GM21786 (cell line): ENCODE measurements around the gene ANO5.

ENCODE experiments used
- ATAC-seq: cut with Tn5 transposase; IDR thresholded peaks from one replicate; pipeline ENCODE4 v1.9.1; 2021; ENCODE audit not compliant: unreplicated experiment

ANO5 gene

DNA sequence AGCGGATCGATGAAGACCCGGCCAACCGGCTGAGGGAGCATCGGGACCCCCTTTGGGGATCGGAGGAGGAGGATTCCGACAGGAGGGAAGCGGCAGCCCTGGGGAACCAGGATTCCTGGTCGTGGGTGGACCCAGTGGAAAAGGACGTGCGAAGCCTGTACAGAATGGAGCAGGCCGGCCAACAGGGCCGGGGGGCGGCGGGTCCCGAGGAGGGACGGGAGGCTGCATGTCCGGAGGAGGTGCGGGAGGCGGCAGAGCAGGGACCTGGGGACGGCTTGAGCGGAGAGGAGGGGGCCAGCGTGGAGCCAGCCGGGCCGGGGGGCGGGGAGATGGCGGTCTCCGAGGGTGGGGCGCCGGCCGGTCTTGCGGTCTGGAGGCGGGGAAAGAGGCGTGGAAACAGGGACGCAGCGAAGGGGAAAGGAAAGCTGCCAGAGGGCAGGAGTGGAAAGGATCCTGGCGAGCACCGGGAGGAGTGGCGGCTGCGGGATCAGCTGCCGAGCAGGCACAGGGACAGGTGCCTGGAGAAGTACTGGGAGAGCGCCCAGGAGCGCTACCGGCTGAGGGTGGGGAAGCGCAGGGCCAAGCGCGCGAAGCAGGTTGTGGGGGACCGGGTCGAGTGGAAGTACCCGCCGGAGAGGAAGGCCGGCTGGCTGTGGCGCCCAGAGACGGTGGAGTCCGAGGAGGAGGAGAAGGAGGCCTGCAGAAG, at the start of gene ANO5:
TSS of gene ANO5 (plus strand) at position 444 of the 706 bp plus-strand sequence. CDS start 408 bp downstream, outside the sequence.
- peak; percentile 44 for ATAC-seq

DNA sequence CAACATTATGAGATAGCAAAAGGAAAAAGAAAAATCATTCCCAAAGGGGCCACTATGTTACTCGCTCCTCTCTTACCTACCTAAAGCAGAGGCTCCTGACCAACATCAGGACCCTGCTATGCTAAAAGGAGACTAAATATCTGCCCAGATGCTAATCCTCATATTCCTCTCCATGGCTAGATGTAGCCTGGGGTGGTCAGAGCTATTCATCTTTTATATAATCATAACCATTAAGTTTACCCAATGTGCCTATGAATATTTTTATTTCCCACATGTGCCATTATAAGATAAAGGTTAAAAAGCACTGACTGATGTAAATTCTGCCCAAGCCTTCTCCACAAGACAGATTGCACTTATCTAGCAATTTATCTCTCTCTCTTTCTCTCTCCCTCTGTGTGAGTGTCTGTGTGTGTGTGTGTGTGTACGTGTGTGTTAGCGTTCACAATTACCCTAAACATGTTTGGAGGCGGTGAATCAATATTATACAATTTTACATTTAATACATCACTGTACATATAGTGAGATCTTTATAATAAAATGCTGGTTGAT, 41.2 kb upstream of the ANO5 start:
- ATAC-seq: no peak

- ATAC-seq: no peak
Observed at GRCh38 chr11:22157531-22157930, 35.4 kb upstream of the ANO5 start.

DNA sequence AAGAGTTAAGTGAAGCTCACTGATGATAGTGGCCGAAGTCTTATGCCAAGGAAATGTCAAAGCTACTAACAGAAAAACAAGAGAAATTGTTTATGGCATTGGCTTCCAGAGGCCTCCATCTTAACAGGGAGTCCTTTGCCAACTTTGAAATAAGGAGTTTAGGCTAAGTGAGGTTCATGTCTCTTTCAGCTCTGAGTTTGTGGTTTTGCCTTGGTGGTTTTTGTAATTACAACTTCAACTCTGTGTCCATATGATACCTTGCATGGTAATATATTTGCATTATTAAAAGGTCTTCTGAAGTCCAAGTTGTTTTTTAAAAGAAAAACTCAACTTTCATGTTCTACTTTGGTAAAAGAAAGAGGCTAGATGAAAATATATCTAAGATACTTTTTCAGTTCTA, 31.4 kb upstream of the ANO5 start:
- ATAC-seq: no peak

GRCh38 chr11:22162756-22163155, 30.1 kb upstream of the ANO5 start:
- no peak for ATAC-seq

DNA sequence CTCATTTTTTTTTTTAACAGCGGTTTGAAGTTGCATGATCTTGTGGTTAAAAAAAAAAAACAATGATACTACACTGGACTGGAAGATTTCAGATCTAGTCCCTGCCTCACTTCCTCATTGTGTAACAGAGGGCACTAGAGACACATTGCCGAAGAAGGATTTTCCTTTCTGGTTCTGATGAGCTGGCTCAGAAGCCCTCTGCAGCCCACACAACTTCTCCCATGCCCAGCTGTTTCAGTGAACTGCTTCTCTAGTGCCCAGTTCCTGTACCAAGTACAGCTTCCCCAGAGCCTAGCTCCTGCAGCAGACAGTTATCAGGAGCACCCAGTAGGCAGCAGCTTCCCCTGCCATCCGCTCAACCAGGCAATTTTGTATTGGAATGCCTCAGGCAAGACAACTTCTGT, 29.5 kb upstream of the ANO5 start:
- peak; percentile 88 for ATAC-seq

- ATAC-seq: no peak
Observed at GRCh38 chr11:22165087-22165486, 27.8 kb upstream of the ANO5 start.

- no peak for ATAC-seq
Observed at GRCh38 chr11:22165759-22166513, 26.9 kb upstream of the ANO5 start.

DNA sequence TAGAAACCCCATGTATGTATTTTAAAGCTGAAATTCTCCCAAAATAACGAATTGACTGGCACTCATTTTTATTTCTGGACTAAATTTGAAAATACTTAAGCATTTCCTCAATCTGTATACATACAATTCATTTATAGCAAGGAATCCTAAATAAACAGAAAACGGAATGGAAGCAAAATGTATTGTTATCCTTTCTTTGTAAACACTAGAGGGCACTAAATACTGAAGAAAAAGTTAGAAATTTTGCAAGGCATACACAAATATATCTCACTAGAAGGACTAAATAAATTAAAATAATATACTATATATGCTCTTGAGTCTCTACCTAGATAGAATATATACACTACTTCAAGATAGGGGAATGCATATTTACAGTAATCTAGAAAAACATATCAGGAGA, 23.1 kb upstream of the ANO5 start:
- peak; percentile 55 for ATAC-seq

GRCh38 chr11:22173532-22173931, 19.4 kb upstream of the ANO5 start:
- no peak for ATAC-seq

- ATAC-seq: no peak
Observed at GRCh38 chr11:22177186-22177585, 15.7 kb upstream of the ANO5 start.

DNA sequence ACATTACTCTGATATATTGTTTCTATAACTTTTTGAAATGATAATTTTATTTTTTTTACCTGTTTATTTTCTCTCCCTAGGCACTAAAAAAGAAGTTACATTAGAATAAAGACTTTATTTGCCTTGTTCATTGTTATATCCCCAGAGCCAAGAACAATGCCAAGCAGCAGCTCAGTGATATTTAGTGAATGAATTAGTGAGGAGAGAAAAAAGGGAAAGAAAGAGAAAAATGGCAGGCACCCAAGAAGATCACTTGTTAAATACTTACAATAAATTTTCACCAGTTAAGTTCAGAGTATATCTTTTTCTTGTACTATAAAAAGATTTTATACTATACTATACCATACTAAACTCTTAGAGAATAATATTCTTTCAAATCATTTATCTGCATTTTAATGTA, 13.3 kb upstream of the ANO5 start:
- no peak for ATAC-seq

GRCh38 chr11:22180131-22180530, 12.8 kb upstream of the ANO5 start:
- no peak for ATAC-seq

GRCh38 chr11:22189660-22190059, 3.2 kb upstream of the ANO5 start:
- no peak for ATAC-seq

DNA sequence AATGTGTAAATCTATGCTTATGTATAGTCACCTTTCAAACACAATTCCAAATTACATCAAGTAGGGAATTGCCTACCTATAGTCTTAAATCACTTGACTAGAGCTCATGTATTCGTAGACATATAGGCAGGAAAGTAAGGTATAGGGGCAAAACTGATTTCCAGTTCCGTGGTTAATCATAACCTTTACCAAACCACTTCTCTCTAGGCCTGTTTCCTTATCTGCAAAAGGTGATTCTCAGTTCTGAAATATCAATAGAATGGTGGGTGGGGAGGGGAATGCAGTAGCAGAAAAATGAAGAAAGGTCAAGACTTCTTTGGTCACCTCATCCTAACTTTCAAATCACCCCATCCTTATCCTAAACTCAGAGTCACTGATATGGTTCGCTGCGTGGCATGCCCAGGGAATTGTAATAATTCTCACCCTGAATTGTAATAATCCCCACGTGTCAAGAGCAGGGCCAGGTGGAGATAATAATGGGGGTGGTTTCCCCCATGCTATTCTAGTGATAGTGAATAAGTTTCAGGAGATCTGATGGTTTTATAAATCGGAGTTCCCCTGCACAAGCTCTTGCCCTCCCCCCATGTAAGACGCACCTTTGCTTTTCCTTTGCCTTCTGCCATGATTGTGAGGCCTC, 1.9 kb upstream of the ANO5 start:
- ATAC-seq: peak; percentile 38

DNA sequence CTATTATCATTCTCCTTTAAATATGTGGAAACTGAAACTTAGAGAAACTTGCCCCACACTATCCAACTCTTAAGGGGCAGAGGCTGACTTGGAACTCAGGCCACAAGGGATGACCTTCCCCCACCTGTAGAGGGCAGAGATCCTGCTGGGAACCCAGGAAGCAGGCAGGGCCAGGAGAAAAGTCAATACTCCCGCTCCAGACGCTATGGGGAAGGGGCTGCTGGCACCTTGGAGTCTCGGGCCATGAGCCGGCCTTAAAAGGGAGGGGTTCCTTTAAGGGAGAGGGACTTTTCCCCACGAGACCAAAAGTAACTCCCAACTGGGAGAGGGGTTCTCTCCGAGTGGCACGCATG, 620 bp upstream of the ANO5 start:
- ATAC-seq: no peak

DNA sequence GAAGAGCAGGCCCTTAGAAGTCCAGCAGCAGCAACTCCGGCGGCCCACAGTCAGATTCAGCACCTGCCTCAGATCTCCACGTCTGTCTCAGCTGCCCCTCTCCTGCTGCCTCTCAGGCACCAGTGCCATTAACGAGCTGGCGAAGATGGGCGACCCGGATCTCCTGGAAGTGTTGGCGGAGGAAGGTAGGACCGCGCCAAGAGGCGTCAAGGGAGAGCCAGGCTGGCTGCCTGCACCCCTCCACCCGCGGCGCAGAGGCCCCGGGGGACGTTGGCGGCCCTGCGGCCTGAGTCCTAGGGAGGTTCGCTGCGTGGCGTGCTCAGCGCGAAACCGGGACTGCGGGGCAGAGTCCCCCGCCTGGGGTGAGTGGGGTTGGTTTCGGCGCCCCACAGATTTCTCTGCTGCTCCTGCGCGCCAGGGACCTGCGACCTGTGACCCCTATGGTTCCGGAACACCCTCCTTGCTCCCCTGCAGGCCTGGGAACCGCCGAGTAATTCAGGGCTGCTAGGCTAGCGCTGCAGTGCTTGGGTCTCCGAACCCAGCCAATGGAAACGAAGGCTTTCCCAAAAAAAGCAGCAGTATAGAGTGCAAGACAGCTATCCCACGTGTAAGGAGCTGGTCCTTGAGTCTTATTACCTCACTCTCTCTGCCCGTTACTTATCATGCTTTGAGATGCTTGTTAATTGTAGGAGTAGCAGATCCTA, 615 bp downstream of the ANO5 start:
- peak; percentile 27 for ATAC-seq

GRCh38 chr11:22194306-22194705, 1.4 kb downstream of the ANO5 start:
- ATAC-seq: no peak

- no peak for ATAC-seq
Observed at GRCh38 chr11:22194907-22195306, 2.0 kb downstream of the ANO5 start.

GRCh38 chr11:22197139-22198005, 4.5 kb downstream of the ANO5 start:
- no peak for ATAC-seq
